ENCODE data around the gene BOC. TPM values are rescaled to one million over a fixed set of nuclear protein-coding genes. Genes with fewer than 3 reads are reported as not detected.

The BOC gene
- total and polyA plus RNA-seq, 2 of the 4 experiments (the other 2 are of a cell fraction) = 6.8 to 15.2 TPM

GRCh38 chr3:113275583-113275928 is 64.2 kb downstream of the BOC start:
- H3K27ac ChIP-seq (ENCODE audit: insufficient read depth, low read length) = no peak overlapping the region

More at GRCh38 chr3:113275583-113275928, 64.2 kb downstream of the BOC start:
- intact Hi-C loops (cut with micrococcal nuclease) (no loop called here), in situ Hi-C loops (cut with MboI; ENCODE audit: low sequenced_read_pairs) (loop anchor here (25.0 kb wide), 1 partner anchor 638 kb away; the partner anchor contains the start of gene CCDC80), dilution Hi-C loops (cut with HindIII; ENCODE audit: low sequenced_read_pairs, unreplicated experiment) (no loop called here)
- H3K56ac ChIP-seq (ENCODE audit: extremely low read depth, insufficient read depth, low read length) = no peak overlapping the region
- no peak overlapping the region for H2BK5ac ChIP-seq (ENCODE audit: low read depth, low read length, poor library complexity, severe bottlenecking)
- no peak overlapping the region for H2BK15ac ChIP-seq (ENCODE audit: low read depth, low read length)
- no peak overlapping the region for H2BK120ac ChIP-seq (ENCODE audit: low read depth, low read length)
- ChIA-PET CTCF (interaction anchor here (2.0 kb wide), 1 partner anchor 12 kb away, joined by 5 read pairs; no protein-coding TSS in a partner anchor), POLR2A (ENCODE audit: unreplicated experiment) (no interaction called here)
- no peaks in the 10 kb centered on the region for H3K79me1 ChIP-seq (ENCODE audit: low read depth in 1 of 2, low read length in 2 of 2)
- no peak overlapping the region for H3K4me2 ChIP-seq (ENCODE audit: low read depth, low read length)
- TF ChIP-seq ELK1 (IDR thresholded peaks at IDR 0.05; ENCODE audit: borderline replicate concordance, low read depth, low read length) = no peak
- TF ChIP-seq FOS (IDR thresholded peaks at IDR 0.05; ENCODE audit: low read depth, low read length) = no peak
- no peak for TF ChIP-seq MAZ (IDR thresholded peaks at IDR 0.05; ENCODE audit: borderline replicate concordance, low read depth, low read length)
- TF ChIP-seq MXI1 (IDR thresholded peaks at IDR 0.05; ENCODE audit: borderline replicate concordance, low read depth, low read length) = no peak
- TF ChIP-seq CTCF (conservative IDR thresholded peaks at IDR 0.05; ENCODE audit: low read depth, low read length) = no peak
- TF ChIP-seq MAFK (IDR thresholded peaks at IDR 0.05; ENCODE audit: low read depth, low read length) = no peak
- no peak for TF ChIP-seq RAD21 (IDR thresholded peaks at IDR 0.05; ENCODE audit: low read length)
- no peak for TF ChIP-seq CHD1 (IDR thresholded peaks at IDR 0.05; ENCODE audit: low read depth, low read length)
- TF ChIP-seq BHLHE40 (IDR thresholded peaks at IDR 0.05; ENCODE audit: low read depth, low read length) = no peak
- TF ChIP-seq POLR2A (IDR thresholded peaks at IDR 0.05; ENCODE audit: low read depth, low read length) = no peak
- TF ChIP-seq RFX5 (IDR thresholded peaks at IDR 0.05; ENCODE audit: low read depth, low read length) = no peak
- H2AK5ac ChIP-seq (ENCODE audit: low read depth, low read length) = no peak overlapping the region; the same call in 1 of the 2 replicates
- H4K91ac ChIP-seq (ENCODE audit: insufficient read depth, low read depth, low read length) = no peak overlapping the region; the same call in 1 of the 2 replicates
- H3K4ac ChIP-seq (ENCODE audit: low read depth, low read length) = peak overlapping the region; percentile 68; the same call in 1 of the 2 replicates
- no TSS peak for BruUV-seq (replicated peaks)
- no peak overlapping the region for H2AK9ac ChIP-seq (replicated peaks; ENCODE audit: low read depth, low read length, poor library complexity)
- no peak overlapping the region for H2AFZ ChIP-seq (replicated peaks; ENCODE audit: low read length, poor library complexity)
- DNase-seq (no peak), ATAC-seq (ENCODE audit: low read depth) (no peak)
- H3K9me3 ChIP-seq (ENCODE audit: control insufficient read depth, insufficient read depth, low read length) = no peaks in the 10 kb centered on the region
- H3K4me1 ChIP-seq (ENCODE audit: control insufficient read depth, insufficient read depth, low read length) = peaks cover 11% of the 10 kb centered on the region; the same call in 1 of the 2 replicates
- H4K8ac ChIP-seq (ENCODE audit: low read depth in 2 of 2, low read length in 2 of 2) = no peak overlapping the region
- no peaks in the 10 kb centered on the region; the same call in 1 of the 2 replicates for H3K27me3 ChIP-seq (ENCODE audit: control insufficient read depth, insufficient read depth, low read length)
- H3K18ac ChIP-seq (ENCODE audit: low read depth, low read length) = no peak overlapping the region
- no peak overlapping the region for H4K5ac ChIP-seq (ENCODE audit: low read depth, low read length)
- H3K9me1 ChIP-seq (ENCODE audit: insufficient read depth, low read length) = 0 out of 2 replicates have a peak, but pooled peaks cover 5% of the 10 kb centered on the region
- 100% methylated on average over 2 of the region's 2 CpGs; no CpG with 5 or more reads in 1 of the 2 experiments for WGBS, 2 experiments (ENCODE audit: extremely low coverage in 2 of 2, insufficient read length in 1 of 2)
- H3K9ac ChIP-seq (ENCODE audit: low read depth, low read length) = no peak overlapping the region
- no peak overlapping the region for H3K14ac ChIP-seq (replicated peaks; ENCODE audit: low read depth, low read length)
- H4K20me1 ChIP-seq (ENCODE audit: insufficient read depth, low read length) = no peaks in the 10 kb centered on the region; the same call in 1 of the 2 replicates
- H3K4me3 ChIP-seq (ENCODE audit: insufficient read depth, low read depth, low read length) = no peak overlapping the region
- no peak overlapping the region for H2BK20ac ChIP-seq (ENCODE audit: low read depth, low read length)
- peaks cover 62% of the 10 kb centered on the region for H3K36me3 ChIP-seq (ENCODE audit: control insufficient read depth, insufficient read depth, low read length)
- H3K23ac ChIP-seq (ENCODE audit: low read depth, low read length) = no peak overlapping the region
